ENCODE data around the gene TSPAN14. TPM values are rescaled to one million over a fixed set of nuclear protein-coding genes. Genes with fewer than 3 reads are reported as not detected.

Gene TSPAN14
- polyA plus RNA-seq, 4 donors: 7.4 to 69.4 (median 32.4) TPM

GRCh38 chr10:80518807-80519360 lies 64.8 kb downstream of the TSPAN14 start:
- no peak for DNase-seq
- H3K36me3 ChIP-seq (ENCODE audit: control insufficient read depth in 3 of 3, insufficient read depth in 2 of 3, low read depth in 1 of 3, low read length in 3 of 3): peaks cover 12 to 72% (median 32%) of the 10 kb centered on the region in 3 donors
- H3K27me3 ChIP-seq (ENCODE audit: control insufficient read depth in 3 of 3, insufficient read depth in 3 of 3, low read length in 3 of 3): no peaks in the 10 kb centered on the region
- no peak overlapping the region for H3K27ac ChIP-seq (ENCODE audit: low read depth in 1 of 3, low read length in 2 of 3)
- FAIRE-seq: no peak
- H3K9me3 ChIP-seq (ENCODE audit: control insufficient read depth in 2 of 2, insufficient read depth in 1 of 2, low read depth in 1 of 2, low read length in 1 of 2): no peaks in the 10 kb centered on the region
- H3K4me3 ChIP-seq (ENCODE audit: low read depth in 1 of 3, low read length in 3 of 3): no peak overlapping the region
- H3K4me1 ChIP-seq (ENCODE audit: control insufficient read depth in 3 of 3, insufficient read depth in 2 of 3, low read depth in 1 of 3, low read length in 2 of 3): peaks cover 0 to 4% (median 0%) of the 10 kb centered on the region in 3 donors
- WGBS, 3 donors: 75 to 87% (median 78%) methylated on average over 7 of the region's 7 CpGs

GRCh38 chr10:80519936-80520650 lies 66.0 kb downstream of the TSPAN14 start:
- Histone ChIP-seq H3K9me3 (ENCODE audit: control insufficient read depth in 2 of 2, insufficient read depth in 1 of 2, low read depth in 1 of 2, low read length in 1 of 2) (no peaks in the 10 kb centered on the region), H3K36me3 (ENCODE audit: control insufficient read depth in 3 of 3, insufficient read depth in 2 of 3, low read depth in 1 of 3, low read length in 3 of 3) (peaks cover 11 to 61% (median 24%) of the 10 kb centered on the region in 3 donors), H3K27me3 (ENCODE audit: control insufficient read depth in 3 of 3, insufficient read depth in 3 of 3, low read length in 3 of 3) (no peaks in the 10 kb centered on the region), H3K27ac (ENCODE audit: low read depth in 1 of 3, low read length in 2 of 3) (no peak overlapping the region), H3K4me3 (ENCODE audit: low read depth in 1 of 3, low read length in 3 of 3) (no peak overlapping the region), H3K4me1 (ENCODE audit: control insufficient read depth in 3 of 3, insufficient read depth in 2 of 3, low read depth in 1 of 3, low read length in 2 of 3) (peaks cover 0 to 4% (median 0%) of the 10 kb centered on the region in 3 donors)
- no peak for FAIRE-seq
- DNase-seq: no peak
- 87 to 92% (median 90%) methylated on average over 14 of the region's 14 CpGs for WGBS, 3 donors

GRCh38 chr10:80520661-80521470 lies 66.8 kb downstream of the TSPAN14 start:
- peaks cover 0 to 4% (median 0%) of the 10 kb centered on the region in 3 donors for H3K4me1 ChIP-seq (ENCODE audit: control insufficient read depth in 3 of 3, insufficient read depth in 2 of 3, low read depth in 1 of 3, low read length in 2 of 3)
- no peak overlapping the region for H3K4me3 ChIP-seq (ENCODE audit: low read depth in 1 of 3, low read length in 3 of 3)
- DNase-seq (no peak), FAIRE-seq (no peak)
- peaks cover 10 to 53% (median 20%) of the 10 kb centered on the region in 3 donors for H3K36me3 ChIP-seq (ENCODE audit: control insufficient read depth in 3 of 3, insufficient read depth in 2 of 3, low read depth in 1 of 3, low read length in 3 of 3)
- H3K9me3 ChIP-seq (ENCODE audit: control insufficient read depth in 2 of 2, insufficient read depth in 1 of 2, low read depth in 1 of 2, low read length in 1 of 2): no peaks in the 10 kb centered on the region
- H3K27me3 ChIP-seq (ENCODE audit: control insufficient read depth in 3 of 3, insufficient read depth in 3 of 3, low read length in 3 of 3): no peaks in the 10 kb centered on the region
- no peak overlapping the region for H3K27ac ChIP-seq (ENCODE audit: low read depth in 1 of 3, low read length in 2 of 3)
- 86 to 92% (median 87%) methylated on average over 10 of the region's 10 CpGs for WGBS, 3 donors

GRCh38 chr10:80522756-80523363 lies 68.8 kb downstream of the TSPAN14 start:
- WGBS, 3 donors: 76 to 87% (median 82%) methylated on average over 8 of the region's 8 CpGs
- FAIRE-seq (no peak), DNase-seq (no peak)

GRCh38 chr10:80523773-80524172 lies 69.7 kb downstream of the TSPAN14 start:
- Histone ChIP-seq H3K36me3 (ENCODE audit: control insufficient read depth in 3 of 3, insufficient read depth in 2 of 3, low read depth in 1 of 3, low read length in 3 of 3) (peaks cover under 1 to 27% (median 4%) of the 10 kb centered on the region in 3 donors), H3K9me3 (ENCODE audit: control insufficient read depth in 2 of 2, insufficient read depth in 1 of 2, low read depth in 1 of 2, low read length in 1 of 2) (no peaks in the 10 kb centered on the region), H3K27me3 (ENCODE audit: control insufficient read depth in 3 of 3, insufficient read depth in 3 of 3, low read length in 3 of 3) (no peaks in the 10 kb centered on the region), H3K4me1 (ENCODE audit: control insufficient read depth in 3 of 3, insufficient read depth in 2 of 3, low read depth in 1 of 3, low read length in 2 of 3) (peaks cover 0 to 3% (median 0%) of the 10 kb centered on the region in 3 donors), H3K27ac (ENCODE audit: low read depth in 1 of 3, low read length in 2 of 3) (no peak overlapping the region), H3K4me3 (ENCODE audit: low read depth in 1 of 3, low read length in 3 of 3) (no peak overlapping the region)
- WGBS, 3 donors: 52 to 62% (median 53%) methylated on average over 6 of the region's 6 CpGs
- DNase-seq: no peak
- no peak for FAIRE-seq

More at GRCh38 chr10:80522756-80523363, 68.8 kb downstream of the TSPAN14 start:
- no peak overlapping the region for H3K27ac ChIP-seq (ENCODE audit: low read depth in 1 of 3, low read length in 2 of 3)
- H3K4me1 ChIP-seq (ENCODE audit: control insufficient read depth in 3 of 3, insufficient read depth in 2 of 3, low read depth in 1 of 3, low read length in 2 of 3): peaks cover 0 to 4% (median 0%) of the 10 kb centered on the region in 3 donors
- no peaks in the 10 kb centered on the region for H3K27me3 ChIP-seq (ENCODE audit: control insufficient read depth in 3 of 3, insufficient read depth in 3 of 3, low read length in 3 of 3)
- peaks cover 5 to 36% (median 10%) of the 10 kb centered on the region in 3 donors for H3K36me3 ChIP-seq (ENCODE audit: control insufficient read depth in 3 of 3, insufficient read depth in 2 of 3, low read depth in 1 of 3, low read length in 3 of 3)
- no peak overlapping the region for H3K4me3 ChIP-seq (ENCODE audit: low read depth in 1 of 3, low read length in 3 of 3)
- no peaks in the 10 kb centered on the region for H3K9me3 ChIP-seq (ENCODE audit: control insufficient read depth in 2 of 2, insufficient read depth in 1 of 2, low read depth in 1 of 2, low read length in 1 of 2)

- Histone ChIP-seq H3K27me3 (ENCODE audit: control insufficient read depth in 3 of 3, insufficient read depth in 3 of 3, low read length in 3 of 3) (no peaks in the 10 kb centered on the region), H3K9me3 (ENCODE audit: control insufficient read depth in 2 of 2, insufficient read depth in 1 of 2, low read depth in 1 of 2, low read length in 1 of 2) (no peaks in the 10 kb centered on the region), H3K4me3 (ENCODE audit: low read depth in 1 of 3, low read length in 3 of 3) (no peak overlapping the region), H3K36me3 (ENCODE audit: control insufficient read depth in 3 of 3, insufficient read depth in 2 of 3, low read depth in 1 of 3, low read length in 3 of 3) (peaks cover 0 to 22% (median 4%) of the 10 kb centered on the region in 3 donors), H3K27ac (ENCODE audit: low read depth in 1 of 3, low read length in 2 of 3) (no peak overlapping the region), H3K4me1 (ENCODE audit: control insufficient read depth in 3 of 3, insufficient read depth in 2 of 3, low read depth in 1 of 3, low read length in 2 of 3) (peaks cover 0 to 2% (median 0%) of the 10 kb centered on the region in 3 donors)
- WGBS, 3 donors: 76 to 83% (median 79%) methylated on average over 12 of the region's 12 CpGs
- FAIRE-seq: no peak
- no peak for DNase-seq
Observed at GRCh38 chr10:80524190-80524909, 70.2 kb downstream of the TSPAN14 start.

- peaks cover 0 to 2% (median 0%) of the 10 kb centered on the region in 3 donors for H3K4me1 ChIP-seq (ENCODE audit: control insufficient read depth in 3 of 3, insufficient read depth in 2 of 3, low read depth in 1 of 3, low read length in 2 of 3)
- FAIRE-seq (no peak), DNase-seq (no peak)
- WGBS, 3 donors: 55 to 81% (median 69%) methylated on average over 2 of the region's 2 CpGs
- H3K36me3 ChIP-seq (ENCODE audit: control insufficient read depth in 3 of 3, insufficient read depth in 2 of 3, low read depth in 1 of 3, low read length in 3 of 3): peaks cover 0 to 5% (median 0%) of the 10 kb centered on the region in 3 donors
- no peak overlapping the region for H3K27ac ChIP-seq (ENCODE audit: low read depth in 1 of 3, low read length in 2 of 3)
- H3K27me3 ChIP-seq (ENCODE audit: control insufficient read depth in 3 of 3, insufficient read depth in 3 of 3, low read length in 3 of 3): no peaks in the 10 kb centered on the region
- no peaks in the 10 kb centered on the region for H3K9me3 ChIP-seq (ENCODE audit: control insufficient read depth in 2 of 2, insufficient read depth in 1 of 2, low read depth in 1 of 2, low read length in 1 of 2)
- H3K4me3 ChIP-seq (ENCODE audit: low read depth in 1 of 3, low read length in 3 of 3): no peak overlapping the region
Observed at GRCh38 chr10:80526218-80526617, 72.1 kb downstream of the TSPAN14 start.

Measured in small intestine (tissue), 7 donors.